GM23338 (cell line): ENCODE measurements around the gene MDM2.

Experiments used
- CREB1 ChIP-seq: fragments of 250-450 bp; sonication (Bioruptor Pico); IDR thresholded peaks from 2 replicates; pipeline ENCODE4 v1.5.0; 2020; ENCODE audit warnings: low read depth, mild to moderate bottlenecking, moderate library complexity
- EZH2 ChIP-seq: fragments of 200-600 bp; sonication (generic); IDR thresholded peaks from one replicate; pipeline ENCODE4 v1.8.0; 2017; ENCODE audit warnings: antibody characterized with exemption, mild to moderate bottlenecking, low read depth; ENCODE audit not compliant: unreplicated experiment
- EZH2phosphoT487 ChIP-seq: fragments of 200-600 bp; sonication (generic); IDR thresholded peaks from one replicate; pipeline ENCODE4 v1.8.1; 2018; ENCODE audit warnings: antibody characterized with exemption; ENCODE audit not compliant: unreplicated experiment
- JUNB ChIP-seq: IDR thresholded peaks from one replicate; pipeline ENCODE4 v1.6.1; 2016; ENCODE audit warnings: antibody characterized with exemption; ENCODE audit not compliant: unreplicated experiment
- POLR2AphosphoS5 ChIP-seq: IDR thresholded peaks from 2 replicates; pipeline ENCODE4 v1.6.1; 2016; ENCODE audit warnings: antibody characterized with exemption, low read depth
- REST ChIP-seq: IDR thresholded peaks from one replicate; pipeline ENCODE4 v1.6.1; 2018; ENCODE audit warnings: antibody characterized with exemption; ENCODE audit not compliant: unreplicated experiment
- STAT1 ChIP-seq: IDR thresholded peaks from one replicate; pipeline ENCODE4 v1.6.1; 2016; ENCODE audit warnings: antibody characterized with exemption; ENCODE audit not compliant: unreplicated experiment
- ZNF114 ChIP-seq: fragments of 250-450 bp; sonication (Bioruptor Pico); IDR thresholded peaks from 2 replicates; pipeline ENCODE4 v1.5.0; 2020; ENCODE audit warnings: mild to moderate bottlenecking, moderate library complexity
- ZNF331 ChIP-seq: fragments of 250-450 bp; sonication (Bioruptor Pico); IDR thresholded peaks from 2 replicates; pipeline ENCODE4 v1.5.0; 2020; ENCODE audit warnings: low read depth, mild to moderate bottlenecking, moderate library complexity
- ZNF462 ChIP-seq: fragments of 250-450 bp; sonication (Bioruptor Pico); IDR thresholded peaks from 2 replicates; pipeline ENCODE4 v1.5.0; 2020; ENCODE audit warnings: mild to moderate bottlenecking, moderate library complexity
- TF ChIP-seq, protein P1 (sequence below), 2 experiments: fragments of 200-600 bp in 1 of 2; sonication (generic) in 1 of 2; conservative IDR thresholded peaks; 2 replicates each; pipeline versions ENCODE4 v1.5.1 to v1.6.1; 2016 to 2017; ENCODE audit warnings: antibody characterized with exemption in 2 of 2, low read depth in 2 of 2, mild to moderate bottlenecking in 2 of 2, moderate library complexity in 1 of 2
- TF ChIP-seq, protein P2 (sequence below): IDR thresholded peaks from 2 replicates; pipeline ENCODE4 v1.6.1; 2016; ENCODE audit warnings: antibody characterized with exemption

DNA sequence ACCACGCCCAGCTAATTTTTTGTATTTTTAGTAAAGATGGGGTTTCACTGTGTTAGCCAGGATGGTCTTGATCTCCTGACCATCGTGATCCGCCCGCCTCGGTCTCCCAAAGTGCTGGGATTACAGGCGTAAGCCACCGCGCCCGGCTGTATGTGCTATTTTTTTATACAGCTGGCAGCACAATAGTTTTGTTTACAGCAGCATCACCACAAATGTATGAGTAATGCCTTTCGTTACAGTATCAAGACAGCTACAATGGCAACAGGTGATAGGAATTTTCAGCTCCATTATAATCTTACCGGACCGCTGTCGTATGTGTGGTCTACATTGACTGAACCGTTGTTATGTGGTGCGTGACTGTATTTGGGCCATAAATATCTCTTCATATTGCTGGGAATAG lies 11.6 kb upstream of the MDM2 start:
- no peak for TF ChIP-seq EZH2
- TF ChIP-seq, protein P1, sequence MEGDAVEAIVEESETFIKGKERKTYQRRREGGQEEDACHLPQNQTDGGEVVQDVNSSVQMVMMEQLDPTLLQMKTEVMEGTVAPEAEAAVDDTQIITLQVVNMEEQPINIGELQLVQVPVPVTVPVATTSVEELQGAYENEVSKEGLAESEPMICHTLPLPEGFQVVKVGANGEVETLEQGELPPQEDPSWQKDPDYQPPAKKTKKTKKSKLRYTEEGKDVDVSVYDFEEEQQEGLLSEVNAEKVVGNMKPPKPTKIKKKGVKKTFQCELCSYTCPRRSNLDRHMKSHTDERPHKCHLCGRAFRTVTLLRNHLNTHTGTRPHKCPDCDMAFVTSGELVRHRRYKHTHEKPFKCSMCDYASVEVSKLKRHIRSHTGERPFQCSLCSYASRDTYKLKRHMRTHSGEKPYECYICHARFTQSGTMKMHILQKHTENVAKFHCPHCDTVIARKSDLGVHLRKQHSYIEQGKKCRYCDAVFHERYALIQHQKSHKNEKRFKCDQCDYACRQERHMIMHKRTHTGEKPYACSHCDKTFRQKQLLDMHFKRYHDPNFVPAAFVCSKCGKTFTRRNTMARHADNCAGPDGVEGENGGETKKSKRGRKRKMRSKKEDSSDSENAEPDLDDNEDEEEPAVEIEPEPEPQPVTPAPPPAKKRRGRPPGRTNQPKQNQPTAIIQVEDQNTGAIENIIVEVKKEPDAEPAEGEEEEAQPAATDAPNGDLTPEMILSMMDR (conservative IDR thresholded peaks at IDR 0.05; ENCODE audit: low read depth in 2 of 2), result no peak
- TF ChIP-seq EZH2phosphoT487, result no peak
- no peak for TF ChIP-seq POLR2AphosphoS5
- no peak for TF ChIP-seq ZNF462
- no peak for TF ChIP-seq REST
- TF ChIP-seq JUNB, result no peak
- TF ChIP-seq CREB1 (CRISPR knock-in tag), result no peak
- TF ChIP-seq, protein P2, sequence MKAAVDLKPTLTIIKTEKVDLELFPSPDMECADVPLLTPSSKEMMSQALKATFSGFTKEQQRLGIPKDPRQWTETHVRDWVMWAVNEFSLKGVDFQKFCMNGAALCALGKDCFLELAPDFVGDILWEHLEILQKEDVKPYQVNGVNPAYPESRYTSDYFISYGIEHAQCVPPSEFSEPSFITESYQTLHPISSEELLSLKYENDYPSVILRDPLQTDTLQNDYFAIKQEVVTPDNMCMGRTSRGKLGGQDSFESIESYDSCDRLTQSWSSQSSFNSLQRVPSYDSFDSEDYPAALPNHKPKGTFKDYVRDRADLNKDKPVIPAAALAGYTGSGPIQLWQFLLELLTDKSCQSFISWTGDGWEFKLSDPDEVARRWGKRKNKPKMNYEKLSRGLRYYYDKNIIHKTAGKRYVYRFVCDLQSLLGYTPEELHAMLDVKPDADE, result no peak
- no peak for TF ChIP-seq ZNF331
- no peak for TF ChIP-seq STAT1
- TF ChIP-seq ZNF114 (CRISPR knock-in tag), result no peak
